ENCODE data around the gene GPR173. TPM values are rescaled to one million over a fixed set of nuclear protein-coding genes. Genes with fewer than 3 reads are reported as not detected.

GPR173 gene
- total RNA-seq, 1 experiment from 2014 or later: 7.3 TPM

DNA sequence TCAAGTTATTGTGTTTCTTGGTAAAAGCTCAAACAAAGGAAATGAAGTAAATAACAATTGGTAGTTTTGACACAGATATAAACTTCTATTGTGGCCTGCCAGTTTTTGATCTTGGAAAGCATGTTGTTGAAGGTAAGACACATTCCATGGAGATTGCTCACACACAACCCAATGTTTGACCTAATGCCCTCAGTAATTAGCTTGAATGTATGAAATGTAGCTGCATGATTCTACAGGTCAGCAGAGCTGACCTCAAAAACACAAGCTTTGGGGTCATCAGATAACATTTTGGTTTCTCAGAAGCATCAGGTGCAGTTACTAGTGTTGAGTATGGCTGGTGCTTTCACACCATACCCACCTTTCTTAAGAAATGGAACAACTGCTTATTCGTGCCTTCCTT is 16.5 kb downstream of the GPR173 start (continued):
- TF ChIP-seq ETV6 (CRISPR knock-in tag; IDR thresholded peaks at IDR 0.05) (no peak), EMX1 (CRISPR knock-in tag; IDR thresholded peaks at IDR 0.05) (no peak), MYBL2 (CRISPR knock-in tag; IDR thresholded peaks at IDR 0.05) (no peak), JAZF1 (CRISPR knock-in tag; IDR thresholded peaks at IDR 0.05) (no peak)
- TF ChIP-seq, protein P1, sequence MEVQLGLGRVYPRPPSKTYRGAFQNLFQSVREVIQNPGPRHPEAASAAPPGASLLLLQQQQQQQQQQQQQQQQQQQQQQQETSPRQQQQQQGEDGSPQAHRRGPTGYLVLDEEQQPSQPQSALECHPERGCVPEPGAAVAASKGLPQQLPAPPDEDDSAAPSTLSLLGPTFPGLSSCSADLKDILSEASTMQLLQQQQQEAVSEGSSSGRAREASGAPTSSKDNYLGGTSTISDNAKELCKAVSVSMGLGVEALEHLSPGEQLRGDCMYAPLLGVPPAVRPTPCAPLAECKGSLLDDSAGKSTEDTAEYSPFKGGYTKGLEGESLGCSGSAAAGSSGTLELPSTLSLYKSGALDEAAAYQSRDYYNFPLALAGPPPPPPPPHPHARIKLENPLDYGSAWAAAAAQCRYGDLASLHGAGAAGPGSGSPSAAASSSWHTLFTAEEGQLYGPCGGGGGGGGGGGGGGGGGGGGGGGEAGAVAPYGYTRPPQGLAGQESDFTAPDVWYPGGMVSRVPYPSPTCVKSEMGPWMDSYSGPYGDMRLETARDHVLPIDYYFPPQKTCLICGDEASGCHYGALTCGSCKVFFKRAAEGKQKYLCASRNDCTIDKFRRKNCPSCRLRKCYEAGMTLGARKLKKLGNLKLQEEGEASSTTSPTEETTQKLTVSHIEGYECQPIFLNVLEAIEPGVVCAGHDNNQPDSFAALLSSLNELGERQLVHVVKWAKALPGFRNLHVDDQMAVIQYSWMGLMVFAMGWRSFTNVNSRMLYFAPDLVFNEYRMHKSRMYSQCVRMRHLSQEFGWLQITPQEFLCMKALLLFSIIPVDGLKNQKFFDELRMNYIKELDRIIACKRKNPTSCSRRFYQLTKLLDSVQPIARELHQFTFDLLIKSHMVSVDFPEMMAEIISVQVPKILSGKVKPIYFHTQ (CRISPR knock-in tag; IDR thresholded peaks at IDR 0.05): no peak
- TF ChIP-seq, protein P2, sequence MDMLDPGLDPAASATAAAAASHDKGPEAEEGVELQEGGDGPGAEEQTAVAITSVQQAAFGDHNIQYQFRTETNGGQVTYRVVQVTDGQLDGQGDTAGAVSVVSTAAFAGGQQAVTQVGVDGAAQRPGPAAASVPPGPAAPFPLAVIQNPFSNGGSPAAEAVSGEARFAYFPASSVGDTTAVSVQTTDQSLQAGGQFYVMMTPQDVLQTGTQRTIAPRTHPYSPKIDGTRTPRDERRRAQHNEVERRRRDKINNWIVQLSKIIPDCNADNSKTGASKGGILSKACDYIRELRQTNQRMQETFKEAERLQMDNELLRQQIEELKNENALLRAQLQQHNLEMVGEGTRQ (CRISPR knock-in tag; IDR thresholded peaks at IDR 0.05): no peak

DNA sequence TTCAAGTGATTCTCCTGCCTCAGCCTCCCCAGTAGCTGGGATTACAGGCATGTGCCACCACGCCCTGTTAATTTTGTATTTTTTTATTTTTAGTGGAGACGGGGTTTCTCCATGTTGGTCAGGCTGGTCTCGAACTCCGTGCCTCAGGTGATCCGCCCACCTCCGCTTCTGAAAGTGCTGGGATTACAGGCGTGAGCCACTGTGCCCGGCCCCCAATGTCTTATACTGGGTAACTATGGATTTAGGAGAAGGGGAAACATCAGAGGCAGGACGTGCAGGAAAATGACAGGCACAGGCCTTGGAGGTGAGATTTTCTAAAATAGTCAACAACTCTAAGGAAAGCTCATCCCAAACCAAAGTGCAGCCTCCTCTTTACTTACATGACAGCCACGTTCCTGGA is 22.5 kb downstream of the GPR173 start:
- DNase-seq (ENCODE audit: low spot score): no peak
- H3K4me3 Mint-ChIP-seq: no peak overlapping the region
- TF ChIP-seq JUN (CRISPR knock-in tag; IDR thresholded peaks at IDR 0.05): no peak
- TF ChIP-seq, protein P3, sequence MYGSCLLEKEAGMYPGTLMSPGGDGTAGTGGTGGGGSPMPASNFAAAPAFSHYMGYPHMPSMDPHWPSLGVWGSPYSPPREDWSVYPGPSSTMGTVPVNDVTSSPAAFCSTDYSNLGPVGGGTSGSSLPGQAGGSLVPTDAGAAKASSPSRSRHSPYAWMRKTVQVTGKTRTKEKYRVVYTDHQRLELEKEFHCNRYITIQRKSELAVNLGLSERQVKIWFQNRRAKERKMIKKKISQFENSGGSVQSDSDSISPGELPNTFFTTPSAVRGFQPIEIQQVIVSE (CRISPR knock-in tag; IDR thresholded peaks at IDR 0.05; ENCODE audit: borderline replicate concordance): no peak
- no peak for TF ChIP-seq ZNF423 (CRISPR knock-in tag; IDR thresholded peaks at IDR 0.05)
- CTCF ChIA-PET: interaction anchor here (1.0 kb wide), 1 partner anchor 11 kb away, joined by 6 read pairs; the partner anchor contains the start of gene TSPYL2
- no peaks in the 10 kb centered on the region for H3K36me3 Mint-ChIP-seq
- H3K9me3 Mint-ChIP-seq: no peaks in the 10 kb centered on the region
- no peak for ATAC-seq
- H3K27ac Mint-ChIP-seq: no peak overlapping the region
- peaks cover 14% of the 10 kb centered on the region for H3K4me1 Mint-ChIP-seq
- H3K27me3 Mint-ChIP-seq (ENCODE audit: low read depth): no peaks in the 10 kb centered on the region; the same call in 1 of the 2 replicates
- POLR2A ChIA-PET: no interaction called here

DNA sequence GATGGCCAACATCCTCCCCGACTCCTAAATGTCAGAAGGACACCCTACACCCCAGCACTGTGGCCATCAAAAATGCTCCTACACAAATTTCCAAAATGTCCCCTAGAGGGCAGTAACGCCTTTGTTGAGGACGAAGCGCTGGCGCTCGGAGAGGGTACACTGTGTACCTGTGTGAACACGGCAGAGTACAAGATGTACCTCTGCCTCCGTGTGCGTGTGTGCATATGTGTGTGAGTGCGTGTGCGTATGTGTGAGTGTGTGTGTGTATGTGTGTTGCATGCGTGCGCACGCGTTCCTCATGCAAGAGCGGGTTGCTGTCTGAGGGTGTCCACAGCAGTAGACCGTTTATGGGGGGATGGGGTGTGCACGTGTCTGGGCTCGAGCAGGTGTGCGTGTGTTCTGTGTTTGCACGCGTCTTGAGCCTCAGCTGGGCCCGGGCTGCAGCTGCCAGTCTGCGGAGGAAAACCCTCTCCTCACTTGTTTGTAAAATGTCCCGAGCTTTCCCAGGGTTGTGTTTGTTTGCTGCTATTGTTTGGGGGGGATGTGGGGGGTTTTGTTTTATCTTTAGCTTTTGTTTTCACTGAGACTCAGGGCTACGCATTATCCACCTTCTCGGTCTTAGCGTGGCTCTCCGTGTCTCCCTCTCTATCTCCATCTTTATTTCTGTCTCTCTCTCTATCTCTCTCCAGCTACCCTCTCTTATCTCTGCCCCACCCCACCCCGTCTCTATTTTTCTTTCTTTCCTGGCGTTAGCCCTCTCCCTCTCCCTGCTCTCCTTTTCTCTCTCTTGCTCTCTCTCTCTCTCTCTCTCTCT is 23.2 kb downstream of the GPR173 start:
- POLR2A ChIA-PET: no interaction called here
- CTCF ChIA-PET: interaction anchor here (1.0 to 2.0 kb wide), 3 partner anchors 10 to 17 kb away, joined by 3 to 9 read pairs (median 6); partner anchors contain the start of gene TSPYL2
- Mint-ChIP-seq H3K9me3 (no peaks in the 10 kb centered on the region), H3K27ac (no peak overlapping the region), H3K36me3 (no peaks in the 10 kb centered on the region), H3K4me1 (peaks cover 14% of the 10 kb centered on the region), H3K4me3 (peak overlapping the region; percentile 80), H3K27me3 (ENCODE audit: low read depth) (no peaks in the 10 kb centered on the region; the same call in 1 of the 2 replicates)
- TF ChIP-seq, protein P4, sequence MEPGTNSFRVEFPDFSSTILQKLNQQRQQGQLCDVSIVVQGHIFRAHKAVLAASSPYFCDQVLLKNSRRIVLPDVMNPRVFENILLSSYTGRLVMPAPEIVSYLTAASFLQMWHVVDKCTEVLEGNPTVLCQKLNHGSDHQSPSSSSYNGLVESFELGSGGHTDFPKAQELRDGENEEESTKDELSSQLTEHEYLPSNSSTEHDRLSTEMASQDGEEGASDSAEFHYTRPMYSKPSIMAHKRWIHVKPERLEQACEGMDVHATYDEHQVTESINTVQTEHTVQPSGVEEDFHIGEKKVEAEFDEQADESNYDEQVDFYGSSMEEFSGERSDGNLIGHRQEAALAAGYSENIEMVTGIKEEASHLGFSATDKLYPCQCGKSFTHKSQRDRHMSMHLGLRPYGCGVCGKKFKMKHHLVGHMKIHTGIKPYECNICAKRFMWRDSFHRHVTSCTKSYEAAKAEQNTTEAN (CRISPR knock-in tag; IDR thresholded peaks at IDR 0.05): peak; percentile 72; the same call in 1 of the 2 replicates
- TF ChIP-seq, protein P5, sequence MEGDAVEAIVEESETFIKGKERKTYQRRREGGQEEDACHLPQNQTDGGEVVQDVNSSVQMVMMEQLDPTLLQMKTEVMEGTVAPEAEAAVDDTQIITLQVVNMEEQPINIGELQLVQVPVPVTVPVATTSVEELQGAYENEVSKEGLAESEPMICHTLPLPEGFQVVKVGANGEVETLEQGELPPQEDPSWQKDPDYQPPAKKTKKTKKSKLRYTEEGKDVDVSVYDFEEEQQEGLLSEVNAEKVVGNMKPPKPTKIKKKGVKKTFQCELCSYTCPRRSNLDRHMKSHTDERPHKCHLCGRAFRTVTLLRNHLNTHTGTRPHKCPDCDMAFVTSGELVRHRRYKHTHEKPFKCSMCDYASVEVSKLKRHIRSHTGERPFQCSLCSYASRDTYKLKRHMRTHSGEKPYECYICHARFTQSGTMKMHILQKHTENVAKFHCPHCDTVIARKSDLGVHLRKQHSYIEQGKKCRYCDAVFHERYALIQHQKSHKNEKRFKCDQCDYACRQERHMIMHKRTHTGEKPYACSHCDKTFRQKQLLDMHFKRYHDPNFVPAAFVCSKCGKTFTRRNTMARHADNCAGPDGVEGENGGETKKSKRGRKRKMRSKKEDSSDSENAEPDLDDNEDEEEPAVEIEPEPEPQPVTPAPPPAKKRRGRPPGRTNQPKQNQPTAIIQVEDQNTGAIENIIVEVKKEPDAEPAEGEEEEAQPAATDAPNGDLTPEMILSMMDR (IDR thresholded peaks at IDR 0.05): peak; percentile 25; the same call in 1 of the 2 replicates
- no peak for TF ChIP-seq ESRRA (CRISPR knock-in tag; IDR thresholded peaks at IDR 0.05; ENCODE audit: borderline replicate concordance)
- ATAC-seq (peak; percentile 82), DNase-seq (ENCODE audit: low spot score) (peak; percentile 55)

All from WTC11 (cell line).